Pancreas (tissue), 10 donors: ENCODE results near the gene AGBL1. TPM values are rescaled to one million over a fixed set of nuclear protein-coding genes. Genes with fewer than 3 reads are reported as not detected.

Source experiments
- ATAC-seq, 4 donors: fragments of 200-7000 bp; cut with Tn5 transposase; one replicate each; pipeline versions ENCODE4 v1.8.0 to v1.9.1; 2020; ENCODE audit warnings: mild to moderate bottlenecking in 4 of 4, moderate library complexity in 4 of 4
- DNase-seq, 6 donors: peaks; one replicate each; pipeline ENCODE4 v3.0.0-alpha.2; 2020
- FAIRE-seq: peaks from 2 replicates; lab custom pipeline; 2012; peaks lifted over from hg19 to GRCh38; lab: Jason Lieb, UNC
- H3K27ac ChIP-seq, 4 donors: fragments of 200-600 bp; sonication (generic); 1 replicate in 3 of 4; 2 replicates in 1 of 4; pipeline versions ENCODE4 v1.5.0 to v1.8.0; 2020
- H3K27me3 ChIP-seq, 4 donors: fragments of 200-600 bp; one replicate each; pipeline ENCODE4 v1.8.0; 2021
- H3K36me3 ChIP-seq, 3 donors: fragments of 200-600 bp; sonication (generic) in 1 of 3; one replicate each; pipeline versions ENCODE4 v1.5.0 to v1.8.0; 2020 to 2021
- H3K4me1 ChIP-seq, 3 donors: fragments of 200-600 bp; one replicate each; pipeline ENCODE4 v1.8.0; 2021
- H3K4me3 ChIP-seq, 4 donors: fragments of 200-600 bp; sonication (generic) in 2 of 4; one replicate each; pipeline versions ENCODE4 v1.5.0 to v1.8.0; 2020 to 2021
- H3K9me3 ChIP-seq, 4 donors: fragments of 200-600 bp; one replicate each; pipeline ENCODE4 v1.8.0; 2021
- WGBS, 2 donors: extraction: QIAGEN DNeasy Blood & Tissue Kit; methylation state at CpG; one replicate each; pipeline ENCODE4 v1.1.7; 2013; 5-methylcytosine and 5-hydroxymethylcytosine counted together
- intact Hi-C, 3 donors: fragments of 100-400 bp; cut with DNase I; formaldehyde crosslinking; loops; one replicate each; pipeline versions ENCODE4 v1.11.1 to v1.14.2; 2022
- polyA plus RNA-seq, 2 donors: library from polyadenylated mRNA; stranded (reverse); fragments of 200-250 nt; gene quantifications; one replicate each; pipeline ENCODE4 v1.2.3, GENCODE V29; 2013
- total RNA-seq, 6 donors: library from RNA; stranded (reverse); fragmentation: NEBNext Ultra II Directional in 4 of 6; extraction: Animal tissue kit (Norgen Biotek cat#: 25700) in 4 of 6; gene quantifications; one replicate each; pipeline versions ENCODE4 v1.2.1 to v1.2.4, GENCODE V29; 2021 to 2023
- TF ChIP-seq, protein P1 (sequence below), 4 donors: fragments of 200-600 bp; sonication (generic) in 3 of 4; IDR thresholded peaks; one replicate each; pipeline versions ENCODE4 v1.5.0 to v1.8.0; 2021; ENCODE audit warnings: antibody characterized with exemption in 4 of 4
- donor health status: healthy with polysubstance abuse.
- donor health status: DM: no; HTN: no; CAD: no; lungs with moderate emphysema.
- donor health status: DM: no; HTN: no; CAD: no.
- donor health status: control.
- donor health status: control.
- donor health status: Bipolar disorder and iron deficiency.
- donor health status: DM: yes; HTN: yes; CAD: no.
- donor health status: DM: no; HTN: no; CAD: no.
- donor health status: DM: no; HTN: no; CAD: no.
- donor health status: DM: yes; HTN: yes; CAD: no.

The AGBL1 gene
- total and polyA plus RNA-seq, 8 donors = under 0.01 to 0.06 (median 0.05) TPM; not detected in 5

DNA sequence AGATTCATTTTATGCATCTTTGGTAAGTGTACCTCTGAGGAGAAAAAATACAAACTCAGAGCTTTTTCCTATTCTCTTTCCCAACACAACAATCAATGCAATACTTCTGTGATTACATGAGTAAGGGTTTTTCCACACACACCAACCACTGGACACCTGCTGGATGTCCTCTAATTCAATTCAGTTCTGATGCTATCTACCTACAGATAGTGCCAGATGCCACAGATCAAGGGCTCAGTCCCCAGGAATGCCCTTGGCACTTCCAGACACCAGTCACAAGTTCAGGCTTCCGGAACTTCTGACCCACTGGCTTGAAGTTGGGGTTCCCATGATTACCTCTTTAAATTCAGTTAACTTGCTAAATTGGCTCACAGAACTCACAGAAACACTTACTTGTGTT is 511.5 kb downstream of the AGBL1 start:
- no peak for FAIRE-seq
- no peak overlapping the region for H3K4me3 ChIP-seq
- H3K4me1 ChIP-seq = no peaks in the 10 kb centered on the region
- 65 to 71% methylated on average over 1 of the region's 1 CpG for WGBS, 2 donors
- ATAC-seq = no peak
- H3K27ac ChIP-seq = no peak overlapping the region
- peaks cover 0 to 4% (median 0%) of the 10 kb centered on the region in 4 donors for H3K27me3 ChIP-seq
- no peaks in the 10 kb centered on the region for H3K9me3 ChIP-seq
- intact Hi-C loops = no loop called here
- no peak for DNase-seq
- TF ChIP-seq, protein P1, sequence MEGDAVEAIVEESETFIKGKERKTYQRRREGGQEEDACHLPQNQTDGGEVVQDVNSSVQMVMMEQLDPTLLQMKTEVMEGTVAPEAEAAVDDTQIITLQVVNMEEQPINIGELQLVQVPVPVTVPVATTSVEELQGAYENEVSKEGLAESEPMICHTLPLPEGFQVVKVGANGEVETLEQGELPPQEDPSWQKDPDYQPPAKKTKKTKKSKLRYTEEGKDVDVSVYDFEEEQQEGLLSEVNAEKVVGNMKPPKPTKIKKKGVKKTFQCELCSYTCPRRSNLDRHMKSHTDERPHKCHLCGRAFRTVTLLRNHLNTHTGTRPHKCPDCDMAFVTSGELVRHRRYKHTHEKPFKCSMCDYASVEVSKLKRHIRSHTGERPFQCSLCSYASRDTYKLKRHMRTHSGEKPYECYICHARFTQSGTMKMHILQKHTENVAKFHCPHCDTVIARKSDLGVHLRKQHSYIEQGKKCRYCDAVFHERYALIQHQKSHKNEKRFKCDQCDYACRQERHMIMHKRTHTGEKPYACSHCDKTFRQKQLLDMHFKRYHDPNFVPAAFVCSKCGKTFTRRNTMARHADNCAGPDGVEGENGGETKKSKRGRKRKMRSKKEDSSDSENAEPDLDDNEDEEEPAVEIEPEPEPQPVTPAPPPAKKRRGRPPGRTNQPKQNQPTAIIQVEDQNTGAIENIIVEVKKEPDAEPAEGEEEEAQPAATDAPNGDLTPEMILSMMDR (IDR thresholded peaks at IDR 0.05) = no peak
- H3K36me3 ChIP-seq = no peaks in the 10 kb centered on the region

DNA sequence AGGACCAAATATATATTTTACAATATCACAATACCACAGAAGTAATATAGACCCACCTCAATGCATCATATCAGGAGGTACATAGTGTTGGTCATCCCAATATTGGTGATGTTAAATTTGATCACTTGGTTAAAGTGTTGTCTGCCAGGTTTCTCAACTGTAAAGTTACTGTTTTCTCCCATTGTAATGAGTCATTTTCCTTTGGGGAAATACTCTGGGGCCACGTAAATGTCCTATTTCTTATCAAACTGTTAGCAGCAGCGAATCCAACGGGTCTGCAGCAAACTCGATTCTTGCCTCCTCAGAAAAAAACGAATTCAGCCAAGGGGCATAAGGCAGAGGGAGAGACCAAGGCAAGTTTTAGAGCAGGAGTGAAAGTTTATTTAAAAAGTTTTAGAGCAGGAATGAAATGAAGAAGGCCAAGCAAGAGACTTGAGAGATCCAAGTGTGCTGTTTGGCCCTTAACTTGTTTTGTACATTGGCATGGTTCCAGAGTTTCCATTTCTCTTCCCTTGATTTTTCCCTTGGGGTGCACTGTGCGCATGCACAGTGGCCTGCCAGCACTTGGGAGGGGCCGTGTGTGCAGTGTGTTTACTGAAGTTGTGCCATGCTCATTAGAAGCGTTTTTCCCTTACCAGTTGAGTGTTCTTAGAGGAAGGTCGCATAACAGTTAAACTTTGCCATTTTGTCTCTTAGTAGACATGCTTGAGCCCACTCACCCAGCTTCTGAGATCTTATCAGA is 512.5 kb downstream of the AGBL1 start:
- ATAC-seq (no peak), DNase-seq (no peak), FAIRE-seq (no peak)
- Histone ChIP-seq H3K36me3 (no peaks in the 10 kb centered on the region), H3K27me3 (peaks cover 0 to 4% (median 0%) of the 10 kb centered on the region in 4 donors), H3K9me3 (no peaks in the 10 kb centered on the region), H3K4me3 (no peak overlapping the region), H3K4me1 (no peaks in the 10 kb centered on the region), H3K27ac (no peak overlapping the region)
- TF ChIP-seq, protein P1 (IDR thresholded peaks at IDR 0.05) = no peak
- intact Hi-C loops = no loop called here
- 44 to 56% methylated on average over 9 of the region's 9 CpGs for WGBS, 2 donors

DNA sequence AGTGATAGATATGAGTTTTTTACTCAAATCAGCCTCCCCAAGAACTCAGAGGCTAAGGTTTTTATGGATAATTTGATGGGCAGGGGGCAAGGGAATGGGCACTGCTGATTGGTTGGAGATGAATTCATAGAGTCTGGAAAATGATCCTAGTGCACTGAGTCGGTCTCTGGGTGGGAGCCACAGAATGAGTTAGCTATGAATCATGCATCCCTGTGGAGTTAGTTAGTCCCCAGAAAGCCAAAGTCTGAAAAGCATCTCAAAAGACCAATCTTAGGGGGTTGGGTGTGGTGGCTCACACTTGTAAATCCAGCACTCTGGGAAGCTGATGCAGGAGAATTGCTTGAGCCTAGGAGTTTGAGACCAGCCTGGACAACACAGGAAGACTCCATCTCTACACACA is 516.1 kb downstream of the AGBL1 start:
- no peak for ATAC-seq
- no peak overlapping the region for H3K4me3 ChIP-seq
- WGBS, 2 donors = 45 to 55% methylated on average over 1 of the region's 1 CpG
- no peaks in the 10 kb centered on the region for H3K9me3 ChIP-seq
- no peak overlapping the region for H3K27ac ChIP-seq
- no peak for FAIRE-seq
- H3K36me3 ChIP-seq = no peaks in the 10 kb centered on the region
- H3K27me3 ChIP-seq = peaks cover 0 to 4% (median 2%) of the 10 kb centered on the region in 4 donors
- intact Hi-C loops = no loop called here
- DNase-seq = no peak
- TF ChIP-seq, protein P1 (IDR thresholded peaks at IDR 0.05) = no peak
- no peaks in the 10 kb centered on the region for H3K4me1 ChIP-seq

DNA sequence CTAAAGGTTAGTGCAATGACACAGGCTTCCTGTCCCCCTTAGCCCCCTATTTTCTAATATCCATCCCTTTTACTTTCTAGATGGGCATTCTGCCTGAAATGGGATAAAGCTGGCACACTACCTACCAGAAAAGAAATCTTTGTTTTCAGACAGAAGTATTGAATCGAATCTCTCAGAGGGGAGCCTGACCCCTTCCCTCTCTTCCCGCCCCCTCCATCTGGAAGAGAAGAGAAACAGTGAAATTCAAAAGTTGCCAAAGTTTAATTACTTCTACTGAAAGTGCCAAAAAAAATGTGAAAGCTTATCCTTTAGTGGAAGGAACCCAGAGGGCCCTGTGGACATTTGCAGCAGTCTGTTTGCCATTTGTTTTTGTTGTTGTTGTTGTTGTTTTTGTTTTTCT is 523.8 kb downstream of the AGBL1 start:
- no peak overlapping the region for H3K27ac ChIP-seq
- DNase-seq (no peak), FAIRE-seq (no peak), ATAC-seq (no peak)
- peaks cover 0 to 1% (median 0%) of the 10 kb centered on the region in 4 donors for H3K27me3 ChIP-seq
- intact Hi-C loops = no loop called here
- no peaks in the 10 kb centered on the region for H3K36me3 ChIP-seq
- TF ChIP-seq, protein P1 (IDR thresholded peaks at IDR 0.05) = no peak
- 44 to 53% methylated on average over 2 of the region's 2 CpGs for WGBS, 2 donors
- H3K4me3 ChIP-seq = no peak overlapping the region
- no peaks in the 10 kb centered on the region for H3K9me3 ChIP-seq
- no peaks in the 10 kb centered on the region for H3K4me1 ChIP-seq
